ENCODE results near the gene SGMS1. TPM values are rescaled to one million over a fixed set of nuclear protein-coding genes. Genes with fewer than 3 reads are reported as not detected.

SGMS1 gene
- total and polyA plus RNA-seq, 2 donors: 14.7 to 25.5 TPM

GRCh38 chr10:50531388-50532077, 92.2 kb downstream of the SGMS1 start:
- H3K27me3 ChIP-seq (ENCODE audit: control insufficient read depth in 2 of 2, insufficient read depth in 1 of 2, low read length in 1 of 2): no peaks in the 10 kb centered on the region
- no peaks in the 10 kb centered on the region for H3K4me1 ChIP-seq (ENCODE audit: control insufficient read depth in 2 of 2, insufficient read depth in 2 of 2, low read length in 2 of 2)
- DNase-seq (ENCODE audit: low read depth in 6 of 9, low spot score in 9 of 9): no peak
- H3K9me3 ChIP-seq (ENCODE audit: control insufficient read depth in 2 of 2, insufficient read depth in 1 of 2, low read length in 1 of 2): no peaks in the 10 kb centered on the region
- no peak overlapping the region for H3K4me3 ChIP-seq (ENCODE audit: low read length in 2 of 2)
- H3K36me3 ChIP-seq (ENCODE audit: control insufficient read depth in 2 of 2, insufficient read depth in 2 of 2, low read length in 1 of 2): no peaks in the 10 kb centered on the region
- 98% methylated on average over 5 of the region's 5 CpGs for WGBS
- no peak overlapping the region for H3K27ac ChIP-seq (ENCODE audit: low read depth in 1 of 2, low read length in 1 of 2)

- 98% methylated on average over 5 of the region's 5 CpGs for WGBS
- DNase-seq (ENCODE audit: low read depth in 6 of 9, low spot score in 9 of 9): no peak
- Histone ChIP-seq H3K4me3 (ENCODE audit: low read length in 2 of 2) (no peak overlapping the region), H3K36me3 (ENCODE audit: control insufficient read depth in 2 of 2, insufficient read depth in 2 of 2, low read length in 1 of 2) (no peaks in the 10 kb centered on the region), H3K9me3 (ENCODE audit: control insufficient read depth in 2 of 2, insufficient read depth in 1 of 2, low read length in 1 of 2) (no peaks in the 10 kb centered on the region), H3K27ac (ENCODE audit: low read depth in 1 of 2, low read length in 1 of 2) (no peak overlapping the region), H3K4me1 (ENCODE audit: control insufficient read depth in 2 of 2, insufficient read depth in 2 of 2, low read length in 2 of 2) (no peaks in the 10 kb centered on the region), H3K27me3 (ENCODE audit: control insufficient read depth in 2 of 2, insufficient read depth in 1 of 2, low read length in 1 of 2) (no peaks in the 10 kb centered on the region)
Observed at GRCh38 chr10:50529660-50530059, 94.1 kb downstream of the SGMS1 start.

GRCh38 chr10:50528206-50528605, 95.5 kb downstream of the SGMS1 start:
- no peaks in the 10 kb centered on the region for H3K9me3 ChIP-seq (ENCODE audit: control insufficient read depth in 2 of 2, insufficient read depth in 1 of 2, low read length in 1 of 2)
- DNase-seq (ENCODE audit: low read depth in 6 of 9, low spot score in 9 of 9): no peak
- no peaks in the 10 kb centered on the region for H3K4me1 ChIP-seq (ENCODE audit: control insufficient read depth in 2 of 2, insufficient read depth in 2 of 2, low read length in 2 of 2)
- H3K27ac ChIP-seq (ENCODE audit: low read depth in 1 of 2, low read length in 1 of 2): no peak overlapping the region
- H3K4me3 ChIP-seq (ENCODE audit: low read length in 2 of 2): no peak overlapping the region
- no peaks in the 10 kb centered on the region for H3K27me3 ChIP-seq (ENCODE audit: control insufficient read depth in 2 of 2, insufficient read depth in 1 of 2, low read length in 1 of 2)
- 99% methylated on average over 2 of the region's 2 CpGs for WGBS
- no peaks in the 10 kb centered on the region for H3K36me3 ChIP-seq (ENCODE audit: control insufficient read depth in 2 of 2, insufficient read depth in 2 of 2, low read length in 1 of 2)

GRCh38 chr10:50527442-50528043, 96.2 kb downstream of the SGMS1 start:
- no peak overlapping the region for H3K4me3 ChIP-seq (ENCODE audit: low read length in 2 of 2)
- H3K9me3 ChIP-seq (ENCODE audit: control insufficient read depth in 2 of 2, insufficient read depth in 1 of 2, low read length in 1 of 2): no peaks in the 10 kb centered on the region
- WGBS: 87% methylated on average over 7 of the region's 7 CpGs
- H3K27me3 ChIP-seq (ENCODE audit: control insufficient read depth in 2 of 2, insufficient read depth in 1 of 2, low read length in 1 of 2): no peaks in the 10 kb centered on the region
- no peak overlapping the region for H3K27ac ChIP-seq (ENCODE audit: low read depth in 1 of 2, low read length in 1 of 2)
- no peaks in the 10 kb centered on the region for H3K36me3 ChIP-seq (ENCODE audit: control insufficient read depth in 2 of 2, insufficient read depth in 2 of 2, low read length in 1 of 2)
- H3K4me1 ChIP-seq (ENCODE audit: control insufficient read depth in 2 of 2, insufficient read depth in 2 of 2, low read length in 2 of 2): peaks cover 0 to 3% of the 10 kb centered on the region in 2 donors
- no peak for DNase-seq (ENCODE audit: low read depth in 6 of 9, low spot score in 9 of 9)

GRCh38 chr10:50526185-50526584, 97.6 kb downstream of the SGMS1 start:
- Histone ChIP-seq H3K27ac (ENCODE audit: low read depth in 1 of 2, low read length in 1 of 2) (no peak overlapping the region), H3K27me3 (ENCODE audit: control insufficient read depth in 2 of 2, insufficient read depth in 1 of 2, low read length in 1 of 2) (no peaks in the 10 kb centered on the region), H3K4me3 (ENCODE audit: low read length in 2 of 2) (no peak overlapping the region), H3K4me1 (ENCODE audit: control insufficient read depth in 2 of 2, insufficient read depth in 2 of 2, low read length in 2 of 2) (peaks cover 0 to 3% of the 10 kb centered on the region in 2 donors), H3K9me3 (ENCODE audit: control insufficient read depth in 2 of 2, insufficient read depth in 1 of 2, low read length in 1 of 2) (no peaks in the 10 kb centered on the region), H3K36me3 (ENCODE audit: control insufficient read depth in 2 of 2, insufficient read depth in 2 of 2, low read length in 1 of 2) (no peaks in the 10 kb centered on the region)
- 98% methylated on average over 4 of the region's 4 CpGs for WGBS
- no peak for DNase-seq (ENCODE audit: low read depth in 6 of 9, low spot score in 9 of 9)

GRCh38 chr10:50523357-50523756, 100.4 kb downstream of the SGMS1 start:
- Histone ChIP-seq H3K36me3 (ENCODE audit: control insufficient read depth in 2 of 2, insufficient read depth in 2 of 2, low read length in 1 of 2) (no peaks in the 10 kb centered on the region), H3K4me1 (ENCODE audit: control insufficient read depth in 2 of 2, insufficient read depth in 2 of 2, low read length in 2 of 2) (peaks cover 0 to 3% of the 10 kb centered on the region in 2 donors), H3K9me3 (ENCODE audit: control insufficient read depth in 2 of 2, insufficient read depth in 1 of 2, low read length in 1 of 2) (no peaks in the 10 kb centered on the region), H3K4me3 (ENCODE audit: low read length in 2 of 2) (no peak overlapping the region), H3K27me3 (ENCODE audit: control insufficient read depth in 2 of 2, insufficient read depth in 1 of 2, low read length in 1 of 2) (no peaks in the 10 kb centered on the region), H3K27ac (ENCODE audit: low read depth in 1 of 2, low read length in 1 of 2) (no peak overlapping the region)
- DNase-seq (ENCODE audit: low read depth in 6 of 9, low spot score in 9 of 9): no peak

GRCh38 chr10:50522908-50523307, 100.8 kb downstream of the SGMS1 start:
- Histone ChIP-seq H3K9me3 (ENCODE audit: control insufficient read depth in 2 of 2, insufficient read depth in 1 of 2, low read length in 1 of 2) (no peaks in the 10 kb centered on the region), H3K4me3 (ENCODE audit: low read length in 2 of 2) (no peak overlapping the region), H3K27ac (ENCODE audit: low read depth in 1 of 2, low read length in 1 of 2) (no peak overlapping the region), H3K27me3 (ENCODE audit: control insufficient read depth in 2 of 2, insufficient read depth in 1 of 2, low read length in 1 of 2) (no peaks in the 10 kb centered on the region), H3K4me1 (ENCODE audit: control insufficient read depth in 2 of 2, insufficient read depth in 2 of 2, low read length in 2 of 2) (peaks cover 0 to 3% of the 10 kb centered on the region in 2 donors), H3K36me3 (ENCODE audit: control insufficient read depth in 2 of 2, insufficient read depth in 2 of 2, low read length in 1 of 2) (no peaks in the 10 kb centered on the region)
- 71% methylated on average over 2 of the region's 2 CpGs for WGBS
- peak in 1 of 9 donors; percentile 66 for DNase-seq (ENCODE audit: low read depth in 6 of 9, low spot score in 9 of 9)

- no peaks in the 10 kb centered on the region for H3K36me3 ChIP-seq (ENCODE audit: control insufficient read depth in 2 of 2, insufficient read depth in 2 of 2, low read length in 1 of 2)
- H3K9me3 ChIP-seq (ENCODE audit: control insufficient read depth in 2 of 2, insufficient read depth in 1 of 2, low read length in 1 of 2): no peaks in the 10 kb centered on the region
- H3K27ac ChIP-seq (ENCODE audit: low read depth in 1 of 2, low read length in 1 of 2): no peak overlapping the region
- peaks cover 0 to 3% of the 10 kb centered on the region in 2 donors for H3K4me1 ChIP-seq (ENCODE audit: control insufficient read depth in 2 of 2, insufficient read depth in 2 of 2, low read length in 2 of 2)
- no peak overlapping the region for H3K4me3 ChIP-seq (ENCODE audit: low read length in 2 of 2)
- 100% methylated on average over 3 of the region's 3 CpGs for WGBS
- DNase-seq (ENCODE audit: low read depth in 6 of 9, low spot score in 9 of 9): no peak
- H3K27me3 ChIP-seq (ENCODE audit: control insufficient read depth in 2 of 2, insufficient read depth in 1 of 2, low read length in 1 of 2): no peaks in the 10 kb centered on the region
Observed at GRCh38 chr10:50520115-50520514, 103.6 kb downstream of the SGMS1 start.

- no peaks in the 10 kb centered on the region for H3K36me3 ChIP-seq (ENCODE audit: control insufficient read depth in 2 of 2, insufficient read depth in 2 of 2, low read length in 1 of 2)
- H3K27ac ChIP-seq (ENCODE audit: low read depth in 1 of 2, low read length in 1 of 2): no peak overlapping the region
- 99% methylated on average over 3 of the region's 3 CpGs for WGBS
- peaks cover 3 to 7% of the 10 kb centered on the region in 2 donors for H3K4me1 ChIP-seq (ENCODE audit: control insufficient read depth in 2 of 2, insufficient read depth in 2 of 2, low read length in 2 of 2)
- no peaks in the 10 kb centered on the region for H3K27me3 ChIP-seq (ENCODE audit: control insufficient read depth in 2 of 2, insufficient read depth in 1 of 2, low read length in 1 of 2)
- no peak overlapping the region for H3K4me3 ChIP-seq (ENCODE audit: low read length in 2 of 2)
- H3K9me3 ChIP-seq (ENCODE audit: control insufficient read depth in 2 of 2, insufficient read depth in 1 of 2, low read length in 1 of 2): no peaks in the 10 kb centered on the region
- no peak for DNase-seq (ENCODE audit: low read depth in 6 of 9, low spot score in 9 of 9)
Observed at GRCh38 chr10:50517626-50518025, 106.1 kb downstream of the SGMS1 start.
